GM21723 (cell line): ENCODE data around the gene UNC119B.
"Not testable (repeated sequence)": the region's sequence is repeated elsewhere in the genome, so short reads cannot be mapped to it uniquely, and the experiment has no call there.

Source experiments
- ATAC-seq: cut with Tn5 transposase; IDR thresholded peaks from one replicate; pipeline ENCODE4 v1.9.1; 2021; ENCODE audit warnings: mild to moderate bottlenecking, moderate library complexity; ENCODE audit not compliant: unreplicated experiment

UNC119B gene

DNA sequence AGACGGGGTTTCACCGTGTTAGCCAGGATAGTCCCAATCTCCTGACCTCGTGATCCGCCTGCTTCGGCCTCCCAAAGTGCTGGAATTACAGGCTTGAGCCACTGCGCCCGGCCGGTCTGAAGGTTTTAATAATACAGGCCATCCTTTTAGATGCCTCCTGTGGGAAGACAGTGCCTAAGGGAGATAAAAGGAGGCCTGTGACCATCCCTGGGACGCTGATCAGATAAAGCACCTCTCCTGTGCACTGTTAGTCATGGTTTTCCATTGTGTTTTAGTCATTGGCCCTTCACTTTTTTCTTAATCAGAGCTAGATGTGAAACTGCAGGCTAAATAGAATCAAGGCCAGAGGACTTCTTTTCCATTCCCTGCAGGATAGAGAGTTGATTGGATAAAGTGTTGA is 7.8 kb downstream of the UNC119B start:
- no peak for ATAC-seq

DNA sequence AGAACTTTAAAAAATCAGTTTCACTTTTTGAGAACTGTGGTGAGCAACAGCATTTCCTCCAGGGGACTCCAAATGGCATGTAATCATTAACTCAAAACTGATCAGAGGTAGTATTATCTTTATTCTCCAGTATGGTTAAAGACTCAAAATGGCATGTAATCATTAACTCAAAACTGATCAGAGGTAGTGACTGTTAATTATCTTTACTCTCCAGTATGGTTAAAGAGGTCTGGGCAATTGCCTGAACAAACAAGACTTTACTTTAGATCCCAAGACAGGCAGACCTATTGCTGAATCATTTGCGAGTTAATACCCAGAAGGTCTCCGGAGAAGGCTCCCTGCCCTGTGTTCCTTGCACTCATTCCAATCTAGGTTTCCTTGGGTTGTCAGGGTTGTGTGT is 8.8 kb downstream of the UNC119B start:
- ATAC-seq: no peak

DNA sequence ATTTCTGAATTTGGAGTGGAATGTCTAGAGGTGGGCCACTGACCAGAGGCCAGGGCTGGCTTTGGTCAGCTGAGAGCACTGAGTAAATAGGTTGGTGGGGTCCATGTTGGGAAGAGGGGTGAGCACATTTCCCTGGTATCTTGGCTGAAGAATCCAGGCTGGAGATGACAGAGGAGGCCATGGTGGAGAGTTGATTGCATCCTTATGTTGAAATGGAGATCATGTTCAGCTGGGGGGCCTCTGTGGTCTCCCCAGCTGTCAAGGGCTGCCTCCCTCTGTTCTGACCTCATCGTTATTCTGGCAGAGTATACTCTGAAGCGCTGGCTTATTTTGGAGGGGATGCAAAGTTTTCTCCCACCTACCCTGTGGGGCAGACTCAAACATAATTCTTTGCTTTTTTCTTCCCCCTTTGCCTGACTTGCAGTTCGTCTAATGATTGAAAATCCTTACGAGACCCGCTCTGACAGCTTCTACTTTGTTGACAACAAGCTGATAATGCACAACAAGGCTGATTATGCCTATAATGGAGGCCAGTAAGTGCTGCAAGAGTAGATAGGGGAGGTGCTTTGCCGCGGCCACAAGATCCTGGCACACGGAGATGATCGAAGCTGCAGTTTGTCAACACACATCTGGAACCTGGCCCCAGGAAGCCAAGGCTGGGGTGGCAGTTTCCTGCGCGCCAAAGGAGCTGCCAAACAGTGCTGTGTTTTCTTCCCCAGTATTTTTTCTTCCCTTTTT is 9.4 kb downstream of the UNC119B start:
- no peak for ATAC-seq

DNA sequence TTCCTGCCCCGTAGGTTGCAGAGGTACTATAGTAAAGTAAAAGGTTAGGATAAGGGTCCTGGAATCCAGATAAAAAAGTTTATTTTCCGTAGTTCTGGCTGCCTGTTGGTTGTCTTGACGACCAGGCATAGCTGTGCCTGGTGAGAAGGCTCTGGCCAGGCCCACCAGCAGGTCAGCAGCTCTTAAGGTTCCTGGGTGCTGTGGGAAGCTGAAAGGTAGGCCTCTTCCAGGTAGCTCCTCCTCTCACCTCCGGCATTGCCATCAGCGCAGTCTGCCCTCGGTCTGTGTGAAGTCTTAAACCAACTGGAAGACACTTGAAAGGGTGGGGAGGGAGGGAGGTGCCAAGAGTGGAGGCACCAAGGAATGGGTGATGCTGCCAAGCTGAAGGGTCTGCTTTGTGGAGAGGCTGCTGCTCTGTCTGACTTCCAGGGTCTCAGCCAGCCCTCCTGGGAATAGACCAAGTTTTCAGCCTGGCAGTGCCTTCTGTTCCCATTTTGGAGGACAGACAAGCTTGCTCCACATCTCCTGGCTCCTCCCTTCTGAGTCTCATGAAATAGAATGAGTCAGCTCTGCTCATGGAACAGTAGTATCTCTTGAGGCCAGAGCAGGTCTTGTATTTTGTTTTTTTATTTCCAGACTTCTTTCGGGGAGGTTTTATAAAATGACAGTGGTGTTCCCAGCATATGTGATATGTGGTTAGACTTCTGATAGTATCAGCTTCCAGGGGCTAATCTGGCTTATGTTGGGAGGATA is 10.2 kb downstream of the UNC119B start:
- no peak for ATAC-seq

DNA sequence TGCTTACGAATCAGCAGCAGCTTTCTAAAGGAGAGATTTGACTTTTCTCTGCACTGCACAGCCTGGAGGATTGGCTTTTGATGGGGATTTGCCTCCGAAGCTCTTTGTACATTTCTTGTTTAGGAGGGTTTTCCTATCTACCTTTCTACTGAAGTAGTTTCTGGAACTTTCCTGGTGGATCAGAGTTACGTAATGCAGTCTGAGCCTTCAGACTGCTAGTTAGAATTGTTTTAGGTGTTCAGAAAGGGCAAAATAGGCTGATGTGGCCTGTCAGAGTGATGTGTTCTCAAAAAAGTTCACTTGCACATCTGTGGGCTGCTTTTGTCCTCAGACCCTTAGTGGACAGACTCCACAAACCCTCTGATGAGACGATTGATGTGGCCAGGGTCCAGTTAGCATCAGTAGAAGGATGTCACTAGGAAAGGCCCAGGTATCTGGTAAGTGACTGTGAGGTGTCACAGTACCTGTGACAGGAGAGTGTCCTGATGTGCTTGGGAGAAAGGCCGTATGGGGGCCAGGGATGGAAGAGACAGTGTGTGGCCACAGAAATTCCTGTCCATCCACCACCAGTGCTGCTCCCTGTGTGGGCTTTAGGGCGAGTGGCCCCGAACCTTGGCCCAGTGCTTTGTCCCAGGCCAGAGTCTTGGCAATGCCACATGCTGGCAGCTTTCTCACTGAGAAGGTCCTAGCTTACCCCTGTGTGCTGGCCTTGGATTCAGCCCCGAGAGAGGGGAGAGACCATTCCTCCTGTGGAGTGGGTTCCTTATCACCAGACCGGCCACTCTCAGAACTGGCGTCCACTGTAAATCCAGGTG is 10.9 kb downstream of the UNC119B start:
- ATAC-seq: no peak

DNA sequence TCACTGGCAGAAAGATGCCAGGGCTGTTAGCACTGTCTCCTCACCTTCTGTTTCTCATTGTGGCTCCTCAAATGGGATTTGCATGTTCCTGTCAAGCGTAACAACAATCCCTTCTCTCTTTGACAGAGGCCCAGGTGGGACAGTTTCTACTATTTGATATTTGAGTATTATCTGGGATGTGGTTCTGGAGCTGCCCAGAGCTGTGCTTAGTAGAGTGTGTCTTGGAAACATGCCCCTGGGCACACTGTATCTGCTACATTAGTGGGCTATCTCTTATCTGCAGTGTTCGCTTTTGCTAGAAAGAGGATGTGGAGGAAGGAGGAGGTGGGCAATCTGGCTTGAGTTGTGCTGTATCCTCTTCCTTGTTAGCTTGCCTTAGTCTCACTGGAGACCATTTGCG is 11.6 kb downstream of the UNC119B start:
- ATAC-seq: no peak

DNA sequence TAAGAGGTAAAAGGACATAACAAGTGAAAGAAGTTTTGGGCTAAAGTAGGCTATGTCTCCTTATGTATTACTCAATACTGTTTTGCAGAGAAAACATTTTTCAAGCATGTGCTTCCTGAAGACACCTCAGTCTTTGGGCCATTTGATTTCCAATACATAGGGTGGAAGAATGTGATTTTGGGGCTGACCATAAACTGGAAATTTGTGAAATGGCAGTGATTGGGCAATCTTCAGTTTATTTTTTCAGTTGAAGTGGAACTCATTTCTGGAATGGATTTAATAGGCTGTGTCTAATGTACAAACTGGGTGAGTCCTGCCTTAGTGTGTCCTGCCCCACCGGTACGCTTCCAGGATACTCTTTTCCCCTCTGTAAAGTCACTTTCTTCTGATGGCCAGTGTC is 12.5 kb downstream of the UNC119B start:
- ATAC-seq: no peak

DNA sequence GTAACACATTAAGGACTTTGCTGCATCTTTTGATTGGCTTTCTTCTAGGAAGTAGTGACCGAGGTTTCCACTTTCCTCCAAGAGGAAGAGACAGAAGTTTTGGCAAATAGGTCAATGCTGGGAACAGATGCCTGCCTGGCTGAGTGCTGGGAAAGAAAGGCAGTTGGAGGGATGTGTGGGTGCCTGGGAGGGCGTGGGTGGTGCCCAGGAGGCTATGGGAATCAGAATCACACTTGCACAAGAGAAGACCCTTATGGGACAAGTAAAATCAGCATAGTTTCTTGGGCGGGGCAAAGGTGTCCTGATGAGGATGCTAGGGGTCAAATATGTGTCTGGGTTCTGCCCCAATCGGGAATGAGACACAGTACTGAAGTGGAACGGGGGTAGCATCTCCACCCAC is 14.5 kb downstream of the UNC119B start:
- no peak for ATAC-seq

DNA sequence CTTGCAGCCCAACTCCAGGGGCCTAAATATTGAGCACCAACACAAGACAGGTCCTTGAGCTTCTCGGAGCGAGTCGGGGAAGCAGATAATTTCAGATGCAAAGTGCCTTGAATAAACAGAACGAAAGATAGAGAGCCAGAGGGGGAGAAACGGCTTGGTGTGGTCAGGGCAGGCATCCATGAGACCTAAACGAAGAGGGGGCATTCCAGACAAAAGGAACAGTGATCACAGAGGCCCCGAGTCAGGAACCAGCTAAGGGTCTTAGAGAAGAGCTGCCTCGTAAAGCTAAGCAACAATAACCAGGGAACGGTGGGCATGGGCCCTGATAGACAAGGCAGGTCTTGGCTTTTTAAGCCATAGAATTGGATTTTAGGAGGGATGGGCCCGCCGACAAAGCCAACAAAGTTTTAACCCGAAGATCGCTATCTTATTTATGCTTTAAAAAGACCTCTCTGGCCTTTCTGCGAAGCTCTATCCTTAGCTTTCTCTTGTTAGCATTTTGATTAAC is 14.9 kb downstream of the UNC119B start:
- peak; percentile 12 for ATAC-seq

DNA sequence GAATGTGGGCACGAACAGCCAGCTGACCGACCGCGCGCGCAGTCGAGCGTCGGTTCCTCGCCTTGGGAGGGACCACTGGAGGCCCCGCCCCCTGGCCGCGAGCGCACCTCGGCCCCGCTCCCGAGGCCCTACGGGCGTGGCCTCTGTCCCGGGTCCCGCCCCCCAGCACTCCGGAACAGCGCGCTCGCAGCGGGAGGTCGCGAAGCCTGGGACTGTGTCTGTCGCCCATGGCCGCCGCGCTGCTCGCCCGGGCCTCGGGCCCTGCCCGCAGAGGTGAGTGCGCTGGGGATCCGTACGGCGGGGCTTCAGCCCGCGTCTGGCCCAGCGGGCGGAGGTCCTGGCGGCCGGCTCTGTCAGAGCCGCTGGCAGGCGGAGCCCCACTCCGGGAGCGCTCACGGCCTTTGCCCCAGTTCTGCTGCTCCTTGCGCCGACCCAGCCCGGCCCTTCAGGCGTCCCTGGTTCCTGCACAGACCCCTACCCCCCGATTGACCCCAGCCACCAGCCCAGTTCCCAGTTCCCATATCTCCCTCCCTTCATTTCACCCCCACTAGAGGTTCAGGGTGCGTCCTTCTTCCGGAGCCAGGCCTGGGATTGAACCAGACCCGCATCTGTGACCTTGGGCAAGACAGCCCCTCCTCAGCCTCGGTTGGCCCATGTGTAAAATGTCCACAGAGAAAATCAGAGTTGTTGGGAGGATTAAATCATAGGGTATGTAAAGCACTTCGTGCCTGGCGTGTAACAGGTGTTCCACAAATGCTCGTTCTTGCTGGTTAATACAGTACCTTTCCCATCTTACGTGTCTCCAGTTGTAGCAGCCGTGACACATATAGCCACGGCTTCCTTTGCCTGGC is 15.6 kb downstream of the UNC119B start, which contains the start of gene ACADS:
Gene ACADS (plus strand): TSS at position 168 of the 851 bp plus-strand sequence. CDS start 60 bp downstream, at position 228.
- peak; percentile 96 for ATAC-seq

DNA sequence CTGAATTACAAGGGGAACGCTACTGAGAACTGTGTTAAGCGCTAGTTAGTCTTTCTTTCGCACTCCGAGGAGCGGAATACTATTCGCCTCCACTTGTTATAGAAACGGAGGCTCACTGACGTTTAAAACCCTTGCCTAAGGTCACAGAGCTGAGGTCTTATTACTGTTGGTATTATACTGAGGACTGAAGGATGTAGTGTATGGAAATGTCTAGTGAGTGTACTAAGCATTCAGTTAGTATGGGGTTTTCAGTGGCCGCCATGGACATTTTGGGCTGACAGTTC is 16.2 kb downstream of the UNC119B start:
- no peak for ATAC-seq

DNA sequence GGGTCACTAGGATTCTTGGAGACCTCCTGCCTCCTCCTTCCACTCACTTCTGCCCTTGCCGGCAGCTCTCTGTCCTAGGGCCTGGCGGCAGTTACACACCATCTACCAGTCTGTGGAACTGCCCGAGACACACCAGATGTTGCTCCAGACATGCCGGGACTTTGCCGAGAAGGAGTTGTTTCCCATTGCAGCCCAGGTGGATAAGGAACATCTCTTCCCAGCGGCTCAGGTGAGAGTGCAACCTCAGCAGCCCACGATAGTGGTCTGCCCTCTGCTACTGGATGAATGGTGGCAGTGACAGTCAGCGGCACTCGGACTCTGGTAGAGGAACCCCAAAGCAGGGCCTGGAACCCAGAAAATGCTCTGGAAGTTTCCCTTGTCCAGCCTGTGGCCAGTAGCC is 16.7 kb downstream of the UNC119B start:
- no peak for ATAC-seq

DNA sequence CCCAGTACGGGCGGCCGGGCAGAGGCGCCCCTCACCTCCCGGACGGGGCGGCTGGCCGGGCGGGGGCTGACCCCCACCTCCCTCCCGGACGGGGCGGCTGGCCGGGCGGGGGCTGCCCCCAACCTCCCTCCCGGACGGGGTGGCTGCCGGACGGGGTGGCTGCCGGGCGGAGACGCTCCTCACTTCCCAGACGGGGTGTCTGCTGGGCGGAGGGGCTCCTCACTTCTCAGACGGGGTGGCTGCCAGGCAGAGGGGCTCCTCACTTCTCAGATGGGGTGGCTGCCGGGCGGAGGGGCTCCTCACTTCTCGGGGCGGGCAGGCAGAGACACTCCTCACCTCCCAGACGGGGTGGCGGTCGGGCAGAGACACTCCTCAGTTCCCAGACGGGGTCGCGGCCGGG is 21.9 kb downstream of the UNC119B start:
- not testable (repeated sequence) for ATAC-seq

DNA sequence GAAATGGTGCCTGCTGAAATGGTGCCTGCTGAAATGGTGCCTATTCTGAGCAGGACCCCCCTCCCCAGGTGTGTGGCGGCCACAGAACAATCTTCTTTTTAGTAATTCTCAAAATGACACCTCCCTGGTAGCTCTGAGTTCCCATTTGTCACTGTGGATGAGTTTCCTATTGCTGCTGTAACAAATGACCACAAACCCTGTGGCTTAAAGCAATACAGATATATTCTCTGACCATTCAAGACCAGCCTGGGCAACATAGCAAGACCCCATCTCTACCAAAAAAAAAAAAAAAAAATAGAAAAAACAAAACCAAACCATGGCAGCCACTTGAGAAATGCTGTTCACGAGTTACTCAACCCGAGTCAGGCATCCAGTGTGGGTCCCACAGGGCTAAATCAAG is 23.3 kb downstream of the UNC119B start:
- ATAC-seq: no peak

DNA sequence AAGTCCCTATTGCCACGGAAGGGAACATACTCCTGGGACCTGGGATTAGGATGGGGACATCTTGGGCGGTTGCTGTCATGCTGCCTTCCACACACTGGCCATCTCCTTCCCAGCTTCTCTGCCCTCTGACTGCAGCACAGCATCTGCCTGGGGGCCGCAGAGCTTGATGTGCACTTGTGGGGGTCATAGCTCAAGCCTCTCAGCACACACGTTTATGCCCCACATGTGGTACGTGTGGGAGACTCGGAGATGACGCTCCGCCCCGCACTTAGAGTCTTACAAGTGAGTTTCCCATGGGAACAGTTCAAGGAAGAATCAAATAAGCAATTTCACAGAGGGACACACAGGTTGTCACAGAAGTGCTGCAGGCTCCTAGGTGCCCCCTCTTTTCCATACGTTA is 24.0 kb downstream of the UNC119B start:
- no peak for ATAC-seq

DNA sequence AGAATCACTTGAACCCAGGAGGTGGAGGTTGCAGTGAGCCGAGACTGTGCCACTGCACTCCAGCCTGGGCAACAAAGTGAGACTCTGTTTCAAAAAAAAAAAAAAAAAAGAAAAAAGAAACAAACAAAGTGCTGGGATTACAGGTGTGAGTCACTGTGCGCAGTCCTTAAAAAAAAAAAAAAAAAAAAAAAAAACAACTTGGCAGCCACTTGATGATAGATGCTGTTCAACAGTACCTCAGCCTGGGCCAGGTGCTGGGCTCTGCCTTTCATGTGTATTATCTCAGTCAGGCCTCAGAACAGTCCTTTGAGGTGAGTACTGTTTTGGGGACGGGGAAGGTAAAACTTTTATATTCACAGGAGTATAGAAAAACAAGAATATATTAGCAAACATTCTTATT is 24.9 kb downstream of the UNC119B start:
- no peak for ATAC-seq

DNA sequence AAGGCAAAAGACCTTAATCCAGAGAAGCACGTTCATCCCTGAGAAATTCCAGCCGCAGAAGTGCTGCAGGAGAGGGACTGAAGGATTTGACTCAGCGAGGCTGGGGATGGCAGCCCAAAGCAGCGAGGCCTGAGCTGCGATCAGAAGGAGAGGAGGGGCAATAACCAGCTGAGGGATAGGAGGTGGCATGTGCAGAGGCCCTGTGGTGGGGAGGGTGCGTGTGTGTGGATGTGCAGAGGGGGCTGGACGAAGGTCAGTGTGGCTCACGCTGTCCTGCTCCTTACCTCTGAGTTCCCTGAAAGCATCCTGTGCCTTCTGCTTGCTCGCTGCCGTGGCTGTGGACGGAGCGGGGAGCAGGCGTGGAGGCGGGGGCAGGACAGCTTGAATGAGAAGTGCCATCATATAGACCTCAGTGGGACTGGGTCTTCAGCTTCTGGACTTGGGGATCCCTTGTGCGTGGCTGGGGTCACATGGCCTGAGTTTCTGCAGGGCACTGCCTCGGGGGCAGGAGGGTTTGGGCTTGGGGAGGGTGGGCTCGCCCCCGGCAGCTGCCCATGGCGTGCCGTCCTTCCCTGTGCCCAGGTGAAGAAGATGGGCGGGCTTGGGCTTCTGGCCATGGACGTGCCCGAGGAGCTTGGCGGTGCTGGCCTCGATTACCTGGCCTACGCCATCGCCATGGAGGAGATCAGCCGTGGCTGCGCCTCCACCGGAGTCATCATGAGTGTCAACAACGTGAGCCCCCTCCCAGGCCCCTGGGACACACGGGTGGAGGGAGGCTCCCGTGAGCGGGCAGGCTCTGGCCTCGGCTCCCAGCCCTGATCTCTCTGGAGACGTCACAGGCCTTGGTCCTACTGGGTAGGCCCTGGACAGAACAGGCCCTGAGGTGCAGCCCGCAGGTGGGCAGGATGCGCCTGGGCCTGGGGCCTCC is 26.4 kb downstream of the UNC119B start:
- no peak for ATAC-seq

DNA sequence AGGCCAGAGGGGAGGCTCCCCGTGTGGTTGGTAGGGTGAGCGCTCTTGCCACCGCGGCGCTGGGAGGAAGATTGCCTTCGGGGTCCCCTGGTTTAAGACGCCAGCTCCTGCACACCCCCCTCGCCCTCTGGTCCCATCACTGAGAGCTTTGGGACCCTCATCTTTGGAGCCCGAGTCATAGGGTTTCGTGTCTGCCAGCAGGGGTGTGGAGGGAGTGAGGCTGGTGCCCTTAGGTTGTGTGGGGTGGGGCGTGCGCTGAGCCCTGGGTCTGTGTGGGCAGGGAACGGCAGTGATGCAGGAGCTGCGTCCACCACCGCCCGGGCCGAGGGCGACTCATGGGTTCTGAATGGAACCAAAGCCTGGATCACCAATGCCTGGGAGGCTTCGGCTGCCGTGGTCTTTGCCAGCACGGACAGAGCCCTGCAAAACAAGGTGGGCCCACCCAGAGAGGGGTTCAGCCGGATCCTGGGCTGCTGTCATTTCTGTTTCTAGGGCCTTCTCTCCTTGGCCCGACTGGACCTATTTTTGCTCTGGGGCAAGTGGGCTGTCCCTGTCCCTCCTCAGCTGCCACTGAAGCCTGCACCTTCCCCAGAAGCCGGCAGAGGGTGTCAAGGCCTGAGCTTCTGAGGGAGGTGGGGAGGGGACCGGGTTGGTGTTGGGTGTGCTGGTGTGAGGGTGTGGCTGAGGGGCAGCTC is 27.4 kb downstream of the UNC119B start:
- ATAC-seq: no peak
